Right cardiac atrium (tissue), 5 donors: ENCODE results near the gene ZBTB20. TPM values are rescaled to one million over a fixed set of nuclear protein-coding genes. Genes with fewer than 3 reads are reported as not detected.

Experiments
- ATAC-seq, 2 donors: fragments of 200-7000 bp; cut with Tn5 transposase; one replicate each; pipeline versions ENCODE4 v1.8.0 to v1.9.1; 2020; ENCODE audit warnings: moderate library complexity in 2 of 2, mild to moderate bottlenecking in 1 of 2
- DNase-seq, 3 donors: peaks; one replicate each; pipeline ENCODE4 v3.0.0-alpha.2; 2020
- H3K27ac ChIP-seq: one replicate; pipeline ENCODE4 v1.5.1; 2013; ENCODE audit warnings: mild to moderate bottlenecking, low read length, control low read depth, moderate library complexity
- H3K27me3 ChIP-seq: one replicate; pipeline ENCODE4 v1.6.1; 2013; ENCODE audit not compliant: control insufficient read depth, insufficient read depth
- H3K4me1 ChIP-seq: one replicate; pipeline ENCODE4 v1.6.1; 2013; ENCODE audit warnings: low read length; ENCODE audit not compliant: control insufficient read depth, insufficient read depth
- H3K4me3 ChIP-seq: one replicate; pipeline ENCODE4 v1.5.1; 2013; ENCODE audit warnings: low read length, control low read depth
- H3K9me3 ChIP-seq: one replicate; pipeline ENCODE4 v1.6.1; 2013; ENCODE audit warnings: low read length; ENCODE audit not compliant: control insufficient read depth
- WGBS: extraction: QIAGEN DNeasy Blood & Tissue Kit; methylation state at CpG from one replicate; pipeline ENCODE4 v1.1.7; 2013; 5-methylcytosine and 5-hydroxymethylcytosine counted together
- intact Hi-C, 4 donors: fragments of 100-400 bp; cut with DNase I; formaldehyde crosslinking; loops; one replicate each; pipeline versions ENCODE4 v1.11.0 to v1.14.0; 2022 to 2023
- polyA plus RNA-seq: library from polyadenylated mRNA; stranded (reverse); fragments of 200-250 nt; gene quantifications from one replicate; pipeline ENCODE4 v1.2.3, GENCODE V29; 2013
- total RNA-seq, 4 donors: library from RNA; stranded (reverse); fragmentation: NEBNext Ultra II Directional; extraction: Animal tissue kit (Norgen Biotek cat#: 25700); gene quantifications; one replicate each; pipeline ENCODE4 v1.2.1, GENCODE V29; 2021
- donor health status: healthy with polysubstance abuse.
- donor health status: DM: no; HTN: yes; CAD: no.
- donor health status: DM: no; HTN: no; CAD: no.
- donor health status: DM: no; HTN: yes; CAD: no; lungs with severe emphysema.
- donor health status: DM: yes; HTN: yes; CAD: no.

The ZBTB20 gene
- total and polyA plus RNA-seq, 5 donors = 6.5 to 87.9 (median 75.5) TPM

DNA sequence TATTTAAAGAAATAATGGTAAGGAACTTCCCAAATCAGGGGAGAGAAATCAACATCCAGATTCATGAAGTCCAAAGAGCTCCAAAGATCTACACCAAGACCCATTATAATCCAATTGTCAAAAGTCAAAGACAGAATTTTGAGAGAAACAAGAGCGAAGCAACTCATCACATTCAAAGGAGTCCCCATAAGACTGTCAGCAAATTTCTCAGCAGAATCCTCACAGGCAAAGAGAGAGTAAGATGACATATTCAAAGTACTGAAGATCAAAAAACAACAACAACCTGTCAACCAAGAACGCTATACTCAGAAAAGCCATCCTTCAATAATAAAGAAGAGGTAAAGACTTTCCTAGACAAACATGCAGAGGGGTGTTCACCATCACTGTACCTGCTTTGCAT lies 511.2 kb downstream of the ZBTB20 start:
- no peak for DNase-seq
- Histone ChIP-seq H3K27ac (no peak overlapping the region), H3K4me1 (no peaks in the 10 kb centered on the region), H3K27me3 (no peaks in the 10 kb centered on the region), H3K9me3 (no peaks in the 10 kb centered on the region), H3K4me3 (no peak overlapping the region)
- intact Hi-C loops = no loop called here
- over 99% methylated on average over 2 of the region's 2 CpGs for whole genome bisulfite sequencing
- no peak for ATAC-seq

DNA sequence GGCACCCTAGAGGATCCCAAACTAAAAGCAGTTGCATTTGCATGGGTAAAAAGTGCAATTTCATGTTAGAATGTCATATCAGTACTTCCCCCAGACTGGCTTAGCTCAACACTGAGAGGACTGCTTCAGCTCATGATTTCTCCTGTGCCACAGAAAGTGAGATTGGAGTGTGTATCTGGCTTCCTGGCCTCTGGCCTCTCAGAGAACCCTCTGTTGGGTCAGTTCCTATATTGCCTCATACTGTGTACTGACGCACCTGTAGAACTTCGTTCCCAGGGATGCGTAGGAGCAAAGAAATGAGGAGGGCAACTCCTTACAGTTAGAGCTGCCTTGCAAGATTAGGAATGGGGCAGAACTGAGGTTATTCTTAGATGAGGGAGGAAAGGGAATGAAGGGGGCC lies 512.5 kb downstream of the ZBTB20 start:
- WGBS = 98% methylated on average over 3 of the region's 3 CpGs
- Histone ChIP-seq H3K9me3 (no peaks in the 10 kb centered on the region), H3K27me3 (no peaks in the 10 kb centered on the region), H3K4me3 (no peak overlapping the region), H3K27ac (no peak overlapping the region), H3K4me1 (no peaks in the 10 kb centered on the region)
- ATAC-seq (no peak), DNase-seq (no peak)
- intact Hi-C loops = no loop called here

DNA sequence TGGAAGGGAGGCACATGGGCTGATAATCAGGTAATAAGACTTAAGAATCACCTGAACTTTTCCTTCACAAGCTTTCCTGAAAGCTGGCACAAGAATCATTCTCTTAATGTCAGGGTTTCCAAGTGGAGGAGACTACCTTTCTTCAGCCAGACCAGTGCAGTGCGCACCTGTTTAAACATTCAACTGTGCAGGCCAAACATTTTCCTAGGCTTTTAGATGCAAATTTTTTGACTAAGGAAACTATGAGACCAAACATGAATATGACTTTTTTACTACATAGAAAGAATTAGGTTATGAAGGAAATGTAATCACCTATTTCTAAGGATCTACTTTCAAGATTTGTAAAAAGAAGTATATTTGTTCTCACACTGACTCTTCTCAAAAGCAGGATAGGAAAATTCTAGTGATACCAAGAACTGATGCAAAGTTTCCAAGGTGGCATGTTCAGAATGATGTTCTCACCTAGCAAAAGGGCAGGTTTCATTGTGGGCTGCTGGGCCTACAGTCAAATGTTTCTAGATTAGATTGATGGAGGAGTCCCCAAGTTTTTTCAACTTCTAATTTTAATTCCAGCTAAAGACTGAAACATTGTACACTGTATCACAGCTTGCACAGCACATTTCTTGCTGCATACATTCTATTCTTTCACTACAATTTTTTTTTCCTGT lies 514.2 kb downstream of the ZBTB20 start:
- 100% methylated on average over 1 of the region's 1 CpG for WGBS

DNA sequence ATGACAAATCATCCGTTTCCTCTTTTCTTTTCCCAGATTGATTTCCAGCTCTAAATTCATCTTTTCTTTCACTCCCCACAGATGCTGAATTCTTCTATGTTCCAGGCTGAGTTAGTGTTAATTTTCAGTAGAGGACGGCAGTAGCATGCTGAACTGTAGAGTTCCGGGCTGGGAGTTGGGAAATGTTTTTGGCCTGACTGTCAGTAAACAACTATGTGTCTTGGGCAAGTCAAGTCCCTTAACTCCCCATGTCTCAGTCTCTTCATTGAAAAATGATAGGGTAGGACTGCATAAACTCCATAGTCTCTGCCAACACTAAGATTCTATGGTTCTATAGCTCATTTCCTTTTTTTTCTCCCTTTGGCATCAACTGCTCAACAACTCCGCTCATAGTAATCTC lies 519.3 kb downstream of the ZBTB20 start:
- DNase-seq (peak in 2 of 3 donors; percentile 49 to 72), ATAC-seq (peak in 1 of 2 donors; percentile 44)
- WGBS = 54% methylated on average over 4 of the region's 4 CpGs
- intact Hi-C loops = no loop called here
- Histone ChIP-seq H3K27me3 (no peaks in the 10 kb centered on the region), H3K9me3 (no peaks in the 10 kb centered on the region), H3K27ac (no peak overlapping the region), H3K4me1 (peaks cover 6% of the 10 kb centered on the region), H3K4me3 (no peak overlapping the region)

More for the DNA sequence above, 514.2 kb downstream of the ZBTB20 start:
- no peak overlapping the region for H3K4me3 ChIP-seq
- no peaks in the 10 kb centered on the region for H3K4me1 ChIP-seq
- DNase-seq (no peak), ATAC-seq (no peak)
- no peaks in the 10 kb centered on the region for H3K9me3 ChIP-seq
- intact Hi-C loops = no loop called here
- H3K27ac ChIP-seq = no peak overlapping the region
- no peaks in the 10 kb centered on the region for H3K27me3 ChIP-seq

DNA sequence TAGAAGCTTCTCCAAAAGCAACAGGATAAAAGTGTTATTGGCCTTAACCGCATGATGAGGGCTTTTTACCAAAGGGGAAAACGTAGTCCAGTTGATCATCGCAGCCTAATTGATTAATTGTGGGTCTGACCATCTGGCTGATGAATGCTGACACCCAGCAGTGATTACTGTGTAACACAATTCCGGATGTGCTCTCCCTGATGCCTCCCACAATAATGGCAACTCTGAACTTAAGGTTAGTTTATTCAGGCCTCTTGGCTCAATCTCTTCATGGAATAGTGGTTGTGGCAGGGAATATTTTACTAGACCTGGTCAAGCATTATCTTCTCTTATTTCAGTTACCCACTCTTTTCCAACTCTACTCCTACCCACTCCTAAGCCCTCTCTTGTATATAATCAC lies 520.3 kb downstream of the ZBTB20 start:
- no peaks in the 10 kb centered on the region for H3K27me3 ChIP-seq
- 61% methylated on average over 4 of the region's 4 CpGs for WGBS
- no peak for DNase-seq
- H3K9me3 ChIP-seq = no peaks in the 10 kb centered on the region
- peak overlapping the region; percentile 84 for H3K27ac ChIP-seq
- peaks cover 6% of the 10 kb centered on the region for H3K4me1 ChIP-seq
- intact Hi-C loops = no loop called here
- no peak overlapping the region for H3K4me3 ChIP-seq
- no peak for ATAC-seq

DNA sequence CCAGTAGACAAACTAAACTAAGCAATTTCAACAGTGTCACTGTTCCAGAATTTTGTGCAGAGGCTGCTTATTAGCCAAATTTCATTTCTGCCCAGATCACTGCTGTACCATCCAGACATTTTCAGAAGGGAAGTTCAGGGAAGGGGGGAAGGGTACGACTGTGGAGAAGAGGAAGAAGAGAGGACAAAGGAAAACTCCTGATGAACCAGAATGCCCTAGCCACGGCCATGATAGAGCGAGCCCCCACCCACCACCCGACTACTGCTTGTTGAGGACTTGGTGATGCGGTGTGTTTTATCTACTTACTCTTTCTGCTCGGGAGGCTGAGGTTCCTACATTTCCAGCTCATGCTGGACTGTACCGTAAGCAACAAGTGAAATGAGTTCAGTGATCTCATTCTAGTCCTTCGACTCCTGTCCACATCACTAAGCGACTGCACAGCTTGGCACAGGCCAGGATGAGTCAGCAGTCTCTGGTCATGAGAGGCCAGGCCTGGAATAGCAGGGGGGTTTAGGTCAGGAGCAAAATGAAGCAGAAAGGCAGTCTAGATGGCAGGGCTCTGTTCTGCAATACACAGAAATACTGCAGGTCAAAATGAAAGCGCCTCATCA lies 522.4 kb downstream of the ZBTB20 start:
- ATAC-seq (peak; percentile 95 to 96), DNase-seq (peak; percentile 96 to 97 (median 96))
- Histone ChIP-seq H3K9me3 (no peaks in the 10 kb centered on the region), H3K4me3 (peak overlapping the region; percentile 75), H3K27ac (peak overlapping the region; percentile 98), H3K4me1 (peaks cover 6% of the 10 kb centered on the region), H3K27me3 (no peaks in the 10 kb centered on the region)
- WGBS = 8% methylated on average over 10 of the region's 10 CpGs
- intact Hi-C loops = no loop called here

DNA sequence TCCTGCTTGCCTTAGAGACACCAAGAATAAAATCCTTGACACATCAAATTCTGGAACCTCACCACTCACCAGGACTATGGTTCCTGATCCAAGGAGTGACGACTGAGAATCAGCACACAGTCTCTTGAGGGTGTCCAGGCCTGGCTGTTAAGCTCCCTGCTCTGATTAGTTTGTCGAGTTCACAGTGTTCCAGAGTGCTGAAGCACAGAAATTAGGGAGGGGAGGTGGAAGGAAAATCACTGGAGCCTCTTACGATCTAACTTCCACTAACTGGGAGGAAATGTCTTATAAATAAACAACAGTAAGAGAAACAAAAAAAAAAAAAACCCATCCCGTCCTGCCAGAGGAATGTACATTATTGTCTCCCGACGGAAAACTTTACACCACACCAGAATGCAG lies 523.0 kb downstream of the ZBTB20 start:
- no peaks in the 10 kb centered on the region for H3K27me3 ChIP-seq
- peak overlapping the region; percentile 98 for H3K27ac ChIP-seq
- WGBS = 6% methylated on average over 6 of the region's 6 CpGs
- intact Hi-C loops = no loop called here
- peaks cover 6% of the 10 kb centered on the region for H3K4me1 ChIP-seq
- peak overlapping the region; percentile 75 for H3K4me3 ChIP-seq
- ATAC-seq = peak; percentile 94
- peak; percentile 65 to 84 (median 68) for DNase-seq
- no peaks in the 10 kb centered on the region for H3K9me3 ChIP-seq

DNA sequence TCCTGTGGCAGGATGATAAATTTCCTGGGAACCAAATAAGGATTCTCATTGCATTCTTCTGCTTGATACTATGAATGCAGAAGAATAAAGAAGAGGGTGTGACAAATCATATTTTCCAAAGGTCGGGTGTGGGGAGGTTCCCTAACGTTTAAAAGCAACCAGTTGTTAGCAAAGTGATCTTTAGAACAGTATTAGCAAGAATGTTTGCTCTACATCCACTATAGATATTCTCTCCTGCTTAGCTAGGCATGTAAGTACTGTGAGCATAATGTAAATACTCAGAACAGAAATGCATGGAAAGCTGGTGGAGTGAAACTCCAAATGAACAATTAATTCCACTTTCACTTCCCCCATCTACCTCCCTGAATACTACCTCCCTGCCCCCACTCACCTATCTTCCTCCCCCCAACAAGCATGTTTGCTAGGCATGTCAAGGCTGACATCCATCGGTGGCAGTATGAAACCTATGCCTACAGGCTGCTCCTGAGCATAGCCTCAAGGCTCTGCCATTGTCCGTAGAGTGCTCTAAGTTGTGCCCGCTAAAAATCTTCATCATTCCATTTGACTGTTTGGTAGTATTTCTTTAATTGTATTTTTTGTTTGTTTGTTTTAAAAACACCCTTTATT lies 523.6 kb downstream of the ZBTB20 start:
- 52% methylated on average over 5 of the region's 5 CpGs for WGBS
- Histone ChIP-seq H3K27me3 (no peaks in the 10 kb centered on the region), H3K9me3 (no peaks in the 10 kb centered on the region), H3K4me1 (peaks cover 6% of the 10 kb centered on the region), H3K27ac (peak overlapping the region; percentile 98), H3K4me3 (peak overlapping the region; percentile 75)
- peak; percentile 1 to 27 for ATAC-seq
- intact Hi-C loops = no loop called here
- peak in 1 of 3 donors; percentile 39 for DNase-seq

DNA sequence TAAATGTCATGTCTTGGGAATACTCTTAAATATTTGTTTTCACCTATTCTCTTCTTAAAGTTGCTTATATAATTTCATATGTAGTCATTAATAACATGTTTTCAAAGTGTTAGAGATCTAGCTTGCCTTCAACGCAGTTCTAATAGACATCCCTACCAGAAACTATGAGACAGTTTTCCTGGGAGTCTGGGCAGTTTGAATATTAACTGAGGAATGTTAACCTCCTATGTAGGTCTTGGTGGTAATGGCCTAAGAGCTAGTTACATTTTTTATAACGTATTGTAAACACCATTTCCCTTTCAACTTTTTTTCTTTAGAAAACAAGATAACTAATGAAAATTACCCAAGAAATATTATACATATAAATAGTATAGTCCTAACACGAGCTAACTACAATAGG lies 525.1 kb downstream of the ZBTB20 start:
- Histone ChIP-seq H3K4me1 (peaks cover 9% of the 10 kb centered on the region), H3K27ac (no peak overlapping the region), H3K4me3 (no peak overlapping the region), H3K9me3 (no peaks in the 10 kb centered on the region), H3K27me3 (no peaks in the 10 kb centered on the region)
- ATAC-seq (no peak), DNase-seq (no peak)
- 86% methylated on average over 3 of the region's 3 CpGs for WGBS
- intact Hi-C loops = no loop called here

DNA sequence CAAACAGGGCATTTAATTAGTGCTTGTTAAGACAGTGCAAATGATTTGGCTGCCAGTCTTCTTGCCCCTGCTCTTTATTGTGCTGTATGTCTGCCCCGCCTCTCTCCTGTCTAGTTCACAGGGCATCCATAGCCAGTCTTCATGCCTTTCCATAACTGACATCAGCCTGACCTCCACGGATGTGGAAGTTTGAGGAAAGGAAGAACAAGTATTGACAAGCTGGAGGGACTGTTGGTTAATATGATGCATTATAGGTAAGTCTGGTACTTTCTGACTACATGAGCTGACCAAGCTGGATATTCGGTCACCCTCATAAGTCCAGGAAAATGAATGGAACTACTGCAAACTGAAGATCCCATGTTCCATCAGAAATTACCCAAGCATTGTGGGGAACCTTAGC lies 527.3 kb downstream of the ZBTB20 start:
- ATAC-seq = no peak
- Histone ChIP-seq H3K4me1 (peaks cover 6% of the 10 kb centered on the region), H3K27ac (no peak overlapping the region), H3K27me3 (no peaks in the 10 kb centered on the region), H3K9me3 (no peaks in the 10 kb centered on the region), H3K4me3 (no peak overlapping the region)
- no peak for DNase-seq
- intact Hi-C loops = no loop called here
- WGBS = 93% methylated on average over 3 of the region's 3 CpGs

DNA sequence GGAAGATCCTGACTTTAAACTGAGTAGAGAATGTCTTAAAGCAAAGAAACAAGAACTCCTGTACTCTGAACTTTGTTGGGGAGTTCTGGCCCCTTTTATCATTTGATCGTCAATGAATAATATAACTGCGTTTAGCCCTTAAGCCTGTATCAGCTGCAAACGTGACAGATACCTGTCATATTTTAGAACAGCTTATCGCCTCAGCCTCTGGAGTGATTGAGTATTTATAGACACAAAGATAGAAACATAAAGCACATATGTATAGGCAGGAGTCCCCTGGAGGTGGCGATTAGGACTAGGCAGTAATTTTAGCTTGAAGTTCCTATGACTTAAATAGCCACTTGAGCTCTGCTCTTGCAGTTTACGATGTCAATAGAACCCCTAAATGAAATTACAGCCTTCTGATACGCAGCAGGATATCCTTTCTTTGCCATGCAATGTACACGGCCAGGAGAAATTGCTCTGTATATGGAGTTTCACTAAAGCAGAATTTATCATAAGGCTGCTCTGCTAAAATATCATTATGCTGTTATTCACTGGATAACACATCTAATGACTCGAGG lies 531.5 kb downstream of the ZBTB20 start:
- no peak overlapping the region for H3K4me3 ChIP-seq
- no peak for ATAC-seq
- DNase-seq = no peak
- no peaks in the 10 kb centered on the region for H3K9me3 ChIP-seq
- no peaks in the 10 kb centered on the region for H3K27me3 ChIP-seq
- WGBS = 66% methylated on average over 9 of the region's 9 CpGs
- peaks cover 3% of the 10 kb centered on the region for H3K4me1 ChIP-seq
- no peak overlapping the region for H3K27ac ChIP-seq
- intact Hi-C loops = no loop called here
